Adrenal gland (tissue), 5 donors: ENCODE data around the gene OR5H14.

Source experiments
- POLR2A ChIP-seq, 2 donors: fragments of 450-650 bp; IDR thresholded peaks; one replicate each; pipeline ENCODE4 v1.6.1; 2017; ENCODE audit warnings: antibody characterized with exemption in 2 of 2, mild to moderate bottlenecking in 2 of 2, moderate library complexity in 1 of 2
- TF ChIP-seq, protein P1 (sequence below), 6 experiments: fragments of 450-650 bp in 4 of 6; fragments of 200-600 bp in 2 of 6; sonication (generic) in 1 of 6; IDR thresholded peaks; 1 replicate in 5 of 6; 2 replicates in 1 of 6; pipeline versions ENCODE4 v1.5.1 to v1.8.0; 2016 to 2021; ENCODE audit warnings: antibody characterized with exemption in 6 of 6, mild to moderate bottlenecking in 2 of 6, moderate library complexity in 1 of 6
- donor health status: DM: no; HTN: no; CAD: no.

DNA sequence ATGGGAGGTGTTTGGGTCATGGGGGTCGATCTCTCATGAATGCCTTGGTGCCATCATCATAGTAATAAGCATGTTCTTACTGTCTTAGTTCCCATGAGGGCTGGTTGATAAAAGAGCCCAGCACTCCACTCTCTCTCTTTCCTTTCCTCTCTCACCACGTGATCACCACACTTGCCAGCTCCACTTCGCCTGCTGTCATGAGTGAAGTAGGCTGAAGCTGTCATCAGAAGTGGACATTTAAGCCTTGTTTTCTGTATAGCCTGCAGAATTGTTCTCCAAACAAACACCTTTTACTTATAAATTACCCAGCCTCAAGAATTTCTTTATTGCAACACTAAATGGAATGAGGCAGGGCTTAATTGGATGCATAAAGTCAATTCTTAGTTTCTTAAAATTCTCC lies 10.6 kb upstream of the OR5H14 start:
- TF ChIP-seq, protein P1, sequence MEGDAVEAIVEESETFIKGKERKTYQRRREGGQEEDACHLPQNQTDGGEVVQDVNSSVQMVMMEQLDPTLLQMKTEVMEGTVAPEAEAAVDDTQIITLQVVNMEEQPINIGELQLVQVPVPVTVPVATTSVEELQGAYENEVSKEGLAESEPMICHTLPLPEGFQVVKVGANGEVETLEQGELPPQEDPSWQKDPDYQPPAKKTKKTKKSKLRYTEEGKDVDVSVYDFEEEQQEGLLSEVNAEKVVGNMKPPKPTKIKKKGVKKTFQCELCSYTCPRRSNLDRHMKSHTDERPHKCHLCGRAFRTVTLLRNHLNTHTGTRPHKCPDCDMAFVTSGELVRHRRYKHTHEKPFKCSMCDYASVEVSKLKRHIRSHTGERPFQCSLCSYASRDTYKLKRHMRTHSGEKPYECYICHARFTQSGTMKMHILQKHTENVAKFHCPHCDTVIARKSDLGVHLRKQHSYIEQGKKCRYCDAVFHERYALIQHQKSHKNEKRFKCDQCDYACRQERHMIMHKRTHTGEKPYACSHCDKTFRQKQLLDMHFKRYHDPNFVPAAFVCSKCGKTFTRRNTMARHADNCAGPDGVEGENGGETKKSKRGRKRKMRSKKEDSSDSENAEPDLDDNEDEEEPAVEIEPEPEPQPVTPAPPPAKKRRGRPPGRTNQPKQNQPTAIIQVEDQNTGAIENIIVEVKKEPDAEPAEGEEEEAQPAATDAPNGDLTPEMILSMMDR (IDR thresholded peaks at IDR 0.05), result no peak
- no peak for TF ChIP-seq POLR2A (IDR thresholded peaks at IDR 0.05)
